Mucosa of descending colon (tissue), 3 donors: ENCODE measurements around the gene HNMT. TPM values are rescaled to one million over a fixed set of nuclear protein-coding genes. Genes with fewer than 3 reads are reported as not detected.

Experiments used
- ATAC-seq: fragments of 200-7000 bp; cut with Tn5 transposase; one replicate; pipeline ENCODE4 v1.9.1; 2020; ENCODE audit warnings: mild to moderate bottlenecking, moderate library complexity
- DNase-seq, 3 donors: peaks; one replicate each; pipeline ENCODE4 v3.0.0-alpha.2; 2020
- H3K36me3 ChIP-seq: fragments of 200-600 bp; one replicate; pipeline ENCODE4 v1.8.0; 2021; ENCODE audit warnings: low read depth, mild to moderate bottlenecking
- H3K4me1 ChIP-seq: fragments of 200-600 bp; one replicate; pipeline ENCODE4 v1.8.0; 2021; ENCODE audit warnings: low read depth, mild to moderate bottlenecking
- H3K4me3 ChIP-seq: fragments of 200-600 bp; one replicate; pipeline ENCODE4 v1.8.0; 2021; ENCODE audit warnings: mild to moderate bottlenecking
- H3K9me3 ChIP-seq: fragments of 200-600 bp; one replicate; pipeline ENCODE4 v1.8.0; 2021; ENCODE audit warnings: mild to moderate bottlenecking
- CTCF ChIP-seq: fragments of 200-600 bp; IDR thresholded peaks from one replicate; pipeline ENCODE4 v1.8.0; 2022; ENCODE audit warnings: antibody characterized with exemption, mild to moderate bottlenecking
- intact Hi-C, 2 donors: fragments of 100-400 bp; cut with DNase I in 1 of 2; cut with micrococcal nuclease in 1 of 2; formaldehyde crosslinking; loops; one replicate each; pipeline versions ENCODE4 v1.11.0 to v1.11.1; 2022; cut with DNase I, micrococcal nuclease
- total RNA-seq, 3 donors: library from RNA; stranded (reverse); fragmentation: NEBNext Ultra II Directional in 2 of 3; extraction: Animal tissue kit (Norgen Biotek cat#: 25700) in 2 of 3; gene quantifications; one replicate each; pipeline versions ENCODE4 v1.2.1 to v1.2.4, GENCODE V29; 2021 to 2023
- donor health status: DM: no; HTN: no; CAD: no; lungs with moderate emphysema.
- donor health status: DM: no; HTN: no; CAD: no.
- donor health status: DM: no; HTN: yes; CAD: no.

The HNMT gene
- total RNA-seq, 3 donors from 2014 or later, result 42.6 to 114 (median 62.9) TPM

DNA sequence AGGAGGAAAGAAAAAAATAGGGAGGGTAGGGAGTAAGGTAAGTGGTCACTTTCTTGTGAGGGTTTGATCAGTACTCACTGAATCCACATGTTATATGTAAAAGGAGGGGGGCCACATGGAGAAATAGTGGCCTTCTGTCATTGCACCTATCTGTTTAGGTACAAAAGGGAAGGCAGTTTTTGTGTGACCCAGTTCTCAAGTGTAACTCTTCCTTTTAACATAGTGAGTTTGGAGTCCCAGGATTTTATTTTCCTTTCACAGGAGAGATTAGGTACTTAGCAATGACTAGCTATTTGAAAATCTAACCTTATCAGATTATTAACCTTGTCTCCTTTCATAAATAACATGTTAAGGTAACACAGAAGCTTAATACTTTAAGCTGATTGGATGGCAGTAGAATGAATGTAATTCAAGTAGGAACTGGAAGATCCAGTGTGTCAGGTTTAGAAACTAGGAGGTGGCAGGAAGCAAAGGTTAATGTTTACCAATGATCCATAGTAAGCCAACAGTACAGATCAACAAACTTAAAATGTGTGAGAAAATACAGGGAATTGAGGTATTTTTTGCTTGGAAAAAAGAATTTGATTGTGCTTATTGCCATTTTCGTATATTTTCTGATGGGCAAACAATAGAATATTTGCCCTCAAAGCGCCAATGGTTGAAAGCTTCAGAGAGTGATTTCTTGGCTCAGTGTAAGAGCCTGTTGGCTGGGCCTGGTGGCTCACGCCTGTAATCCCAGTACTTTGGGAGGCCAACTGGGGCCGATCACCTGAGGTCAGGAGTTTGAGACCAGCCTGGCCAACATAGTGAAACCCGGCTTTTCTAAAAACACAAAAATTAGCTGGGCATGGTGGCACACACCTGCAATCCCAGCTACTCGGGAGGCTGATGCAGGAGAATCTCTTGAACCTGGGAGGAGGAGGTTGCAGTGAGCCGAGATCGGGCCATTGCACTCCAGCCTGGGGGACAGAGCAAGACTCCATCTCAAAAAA, 11.3 kb downstream of the HNMT start:
- ATAC-seq (peak; percentile 95), DNase-seq (peak in 2 of 3 donors; percentile 37 to 62)
- intact Hi-C loops, result no loop called here
- H3K4me3 ChIP-seq, result no peak overlapping the region
- no peaks in the 10 kb centered on the region for H3K36me3 ChIP-seq
- H3K4me1 ChIP-seq, result peaks cover 24% of the 10 kb centered on the region
- TF ChIP-seq CTCF, result no peak
- H3K9me3 ChIP-seq, result no peaks in the 10 kb centered on the region

GRCh38 chr2:137976274-137976673, 12.0 kb downstream of the HNMT start:
- Histone ChIP-seq H3K4me3 (no peak overlapping the region), H3K36me3 (no peaks in the 10 kb centered on the region), H3K4me1 (peaks cover 24% of the 10 kb centered on the region), H3K9me3 (no peaks in the 10 kb centered on the region)
- no peak for TF ChIP-seq CTCF
- DNase-seq (no peak), ATAC-seq (no peak)
- intact Hi-C loops, result no loop called here

DNA sequence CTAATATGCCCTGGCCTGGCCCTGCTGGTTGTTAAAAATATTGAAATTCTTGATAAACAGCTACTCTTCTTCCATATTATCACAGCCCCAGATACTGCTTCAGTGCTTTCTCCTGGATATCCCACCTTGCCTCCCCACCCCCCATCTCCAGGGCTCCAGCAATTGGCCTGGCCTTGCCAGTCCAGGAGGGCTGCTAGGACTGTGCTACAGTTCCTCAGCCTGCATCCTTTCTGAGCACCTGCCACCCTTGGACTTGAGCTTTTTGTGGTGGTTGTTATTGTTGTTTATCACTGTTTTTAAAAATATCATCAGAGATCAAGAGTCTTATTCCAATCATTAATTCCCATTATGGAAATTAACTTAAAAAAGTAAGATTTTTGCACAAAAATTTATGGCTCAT, 13.5 kb downstream of the HNMT start:
- DNase-seq (peak in 1 of 3 donors; percentile 22), ATAC-seq (no peak)
- no peak for TF ChIP-seq CTCF
- intact Hi-C loops, result no loop called here
- peaks cover 22% of the 10 kb centered on the region for H3K4me1 ChIP-seq
- H3K9me3 ChIP-seq, result no peaks in the 10 kb centered on the region
- H3K4me3 ChIP-seq, result no peak overlapping the region
- H3K36me3 ChIP-seq, result no peaks in the 10 kb centered on the region

DNA sequence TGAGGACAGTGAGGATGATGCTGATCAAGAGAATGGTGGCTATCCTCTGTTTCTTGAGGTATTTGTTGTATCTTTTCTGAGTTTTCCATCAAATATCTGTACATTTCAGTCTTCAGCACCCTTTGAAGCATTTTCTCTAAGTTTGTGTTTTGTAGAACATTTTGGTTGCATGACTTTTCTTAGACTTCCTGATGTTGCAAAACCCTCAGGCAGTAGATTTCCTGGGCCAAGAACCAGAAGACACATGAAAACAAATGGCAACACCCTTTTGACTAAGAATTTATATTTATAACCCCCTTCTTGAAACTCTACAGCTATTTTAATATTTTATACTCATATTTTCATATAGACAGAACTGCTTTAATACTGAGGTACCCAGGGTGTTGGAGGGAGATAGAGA, 16.2 kb downstream of the HNMT start:
- ATAC-seq, result no peak

DNA sequence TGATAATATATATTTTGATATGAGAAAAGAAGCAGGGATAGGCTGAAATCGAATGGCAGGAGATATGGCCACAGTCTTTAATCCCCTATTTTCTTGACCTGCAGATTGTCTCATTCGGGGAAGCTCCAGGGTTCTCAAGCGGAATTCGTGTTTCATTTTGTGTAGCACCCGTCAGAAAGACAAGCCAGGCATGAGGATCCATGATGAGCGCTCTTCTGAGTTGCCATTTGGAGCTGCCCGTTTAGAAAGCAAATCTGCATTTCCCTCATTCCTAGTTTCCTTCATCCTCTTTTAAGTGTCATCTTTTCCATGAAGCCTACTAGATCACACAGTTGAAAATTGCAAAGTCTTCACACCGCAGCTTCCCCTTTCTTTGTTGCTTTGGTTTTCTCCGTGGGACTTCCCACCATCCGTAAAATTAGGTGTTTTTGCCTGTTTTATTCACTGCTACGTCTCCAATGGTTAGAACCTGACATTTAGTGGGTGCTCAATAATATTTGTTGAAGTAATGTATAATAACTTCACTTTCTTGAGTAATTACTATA, 16.9 kb downstream of the HNMT start:
- TF ChIP-seq CTCF, result no peak
- no peaks in the 10 kb centered on the region for H3K4me1 ChIP-seq
- DNase-seq (no peak), ATAC-seq (no peak)
- intact Hi-C loops, result no loop called here
- H3K9me3 ChIP-seq, result no peaks in the 10 kb centered on the region
- H3K36me3 ChIP-seq, result no peaks in the 10 kb centered on the region
- no peak overlapping the region for H3K4me3 ChIP-seq

More for the DNA sequence above, 16.2 kb downstream of the HNMT start:
- intact Hi-C loops, result no loop called here
- no peak for TF ChIP-seq CTCF
- Histone ChIP-seq H3K4me1 (peaks cover 4% of the 10 kb centered on the region), H3K4me3 (no peak overlapping the region), H3K9me3 (no peaks in the 10 kb centered on the region), H3K36me3 (no peaks in the 10 kb centered on the region)
- DNase-seq, result no peak
